Measurements from ENCODE around the gene SMU1. TPM values are rescaled to one million over a fixed set of nuclear protein-coding genes. Genes with fewer than 3 reads are reported as not detected.
"Not testable (repeated sequence)": the region's sequence is repeated elsewhere in the genome, so short reads cannot be mapped to it uniquely, and the experiment has no call there.

SMU1 gene
- total RNA-seq, 2 donors from 2014 or later = 25.0 to 28.7 TPM

GRCh38 chr9:33097192-33097591 lies 20.7 kb upstream of the SMU1 start:
- H3K27me3 ChIP-seq (ENCODE audit: control insufficient read depth, insufficient read depth, low read length, poor library complexity, severe bottlenecking) = no peaks in the 10 kb centered on the region
- H3K9ac ChIP-seq (ENCODE audit: extremely low read depth, low read length, poor library complexity, severe bottlenecking) = no peak overlapping the region
- no peaks in the 10 kb centered on the region for H3K4me1 ChIP-seq (ENCODE audit: control insufficient read depth, insufficient read depth, low read length)
- H3K4me3 Mint-ChIP-seq = no peak overlapping the region
- no peaks in the 10 kb centered on the region for H3K36me3 Mint-ChIP-seq (ENCODE audit: low read depth)
- no peak overlapping the region for H3K27ac Mint-ChIP-seq
- no peak for DNase-seq
- no peaks in the 10 kb centered on the region for H3K9me3 Mint-ChIP-seq
- H3K9me3 ChIP-seq (ENCODE audit: control insufficient read depth, low read length) = no peaks in the 10 kb centered on the region
- 98% methylated on average over 3 of the region's 3 CpGs; no CpG with 5 or more reads in 1 of the 2 experiments for WGBS, 2 experiments (ENCODE audit: insufficient coverage in 1 of 2, insufficient read length in 1 of 2)
- H3K36me3 ChIP-seq (ENCODE audit: control insufficient read depth, insufficient read depth, low read length) = no peaks in the 10 kb centered on the region
- H3K27ac ChIP-seq (ENCODE audit: low read depth, low read length) = no peak overlapping the region
- H3K27me3 Mint-ChIP-seq (ENCODE audit: insufficient read depth) = no peaks in the 10 kb centered on the region
- no peak for TF ChIP-seq CTCF (conservative IDR thresholded peaks at IDR 0.05)
- no peak overlapping the region for H3K4me3 ChIP-seq (ENCODE audit: low read length)
- no peaks in the 10 kb centered on the region for H3K4me1 Mint-ChIP-seq

- no peak overlapping the region for H3K4me3 ChIP-seq (ENCODE audit: low read length)
- no peak overlapping the region for H3K4me3 Mint-ChIP-seq
- no peak overlapping the region for H3K27ac Mint-ChIP-seq
- H3K4me1 Mint-ChIP-seq = no peaks in the 10 kb centered on the region
- H3K27me3 Mint-ChIP-seq (ENCODE audit: insufficient read depth) = peaks cover 27% of the 10 kb centered on the region
- TF ChIP-seq CTCF (conservative IDR thresholded peaks at IDR 0.05) = no peak
- H3K36me3 Mint-ChIP-seq (ENCODE audit: low read depth) = no peaks in the 10 kb centered on the region
- DNase-seq = no peak
- no peak overlapping the region for H3K27ac ChIP-seq (ENCODE audit: low read depth, low read length)
- 82 to 88% methylated on average over 3 to 4 of the region's 5 CpGs for WGBS, 2 experiments (ENCODE audit: insufficient coverage in 1 of 2, insufficient read length in 1 of 2)
- no peaks in the 10 kb centered on the region for H3K27me3 ChIP-seq (ENCODE audit: control insufficient read depth, insufficient read depth, low read length, poor library complexity, severe bottlenecking)
- no peaks in the 10 kb centered on the region for H3K9me3 ChIP-seq (ENCODE audit: control insufficient read depth, low read length)
- no peaks in the 10 kb centered on the region for H3K4me1 ChIP-seq (ENCODE audit: control insufficient read depth, insufficient read depth, low read length)
- no peak overlapping the region for H3K9ac ChIP-seq (ENCODE audit: extremely low read depth, low read length, poor library complexity, severe bottlenecking)
- H3K36me3 ChIP-seq (ENCODE audit: control insufficient read depth, insufficient read depth, low read length) = no peaks in the 10 kb centered on the region
- peaks cover 2% of the 10 kb centered on the region for H3K9me3 Mint-ChIP-seq
These were observed 16.2 kb upstream of the SMU1 start for GRCh38 chr9:33092634-33093033.

DNA sequence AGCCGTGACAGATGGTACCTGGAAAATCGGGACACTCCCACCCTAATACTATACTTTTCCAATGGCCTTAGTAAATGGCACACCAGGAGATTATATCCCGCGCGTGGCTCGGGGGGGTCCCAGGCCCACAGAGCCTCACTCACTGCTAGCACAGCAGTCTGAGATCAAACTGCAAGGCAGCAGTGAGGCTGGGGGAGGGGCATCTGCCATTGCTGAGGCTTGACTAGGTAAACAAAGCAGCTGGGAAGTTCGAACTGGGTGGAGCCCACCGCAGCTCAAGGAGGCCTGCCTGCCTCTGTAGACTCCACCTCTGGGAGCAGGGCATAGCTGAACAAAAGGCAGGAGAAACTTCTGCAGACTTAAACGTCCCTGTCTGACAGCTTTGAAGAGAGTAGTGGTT lies 9.2 kb upstream of the SMU1 start:
- not testable (repeated sequence) for H3K9ac ChIP-seq (ENCODE audit: extremely low read depth, low read length, poor library complexity, severe bottlenecking); H3K4me1 Mint-ChIP-seq; H3K9me3 ChIP-seq (ENCODE audit: control insufficient read depth, low read length); H3K4me3 Mint-ChIP-seq; H3K4me3 ChIP-seq (ENCODE audit: low read length); H3K36me3 Mint-ChIP-seq (ENCODE audit: low read depth); H3K27ac ChIP-seq (ENCODE audit: low read depth, low read length); DNase-seq; H3K4me1 ChIP-seq (ENCODE audit: control insufficient read depth, insufficient read depth, low read length); H3K27me3 ChIP-seq (ENCODE audit: control insufficient read depth, insufficient read depth, low read length, poor library complexity, severe bottlenecking); H3K36me3 ChIP-seq (ENCODE audit: control insufficient read depth, insufficient read depth, low read length); H3K27ac Mint-ChIP-seq
- H3K9me3 Mint-ChIP-seq = peaks cover 23% of the 10 kb centered on the region
- 89% methylated on average over 9 of the region's 9 CpGs; no CpG with 5 or more reads in 1 of the 2 experiments for WGBS, 2 experiments (ENCODE audit: insufficient coverage in 1 of 2, insufficient read length in 1 of 2)
- H3K27me3 Mint-ChIP-seq (ENCODE audit: insufficient read depth) = peaks cover 46% of the 10 kb centered on the region
